Measurements from ENCODE around the gene ALOX12. TPM values are rescaled to one million over a fixed set of nuclear protein-coding genes. Genes with fewer than 3 reads are reported as not detected.

The ALOX12 gene
- total RNA-seq, 2 donors from 2014 or later, result not detected

DNA sequence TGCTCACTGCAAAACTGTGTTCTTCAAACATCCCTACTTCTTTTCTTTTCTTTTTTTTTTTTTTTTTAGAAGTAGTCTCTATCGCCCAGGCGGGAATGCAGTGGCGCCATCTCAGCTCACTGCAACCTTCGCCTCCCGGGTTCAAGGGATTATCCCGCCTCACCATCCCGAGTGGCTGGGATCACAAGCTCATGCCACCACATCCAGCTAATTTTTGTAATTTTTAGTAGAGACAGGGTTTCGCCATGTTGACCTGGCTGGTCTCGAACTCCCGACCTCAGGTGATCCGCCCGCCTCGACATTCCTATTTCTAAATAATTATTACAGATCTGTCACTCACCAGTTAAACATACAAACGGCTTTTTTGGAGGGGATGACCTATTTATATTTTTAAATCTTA lies 15.6 kb downstream of the ALOX12 start:
- no peak for ATAC-seq (replicated peaks)
- Mint-ChIP-seq H3K27me3 (no peaks in the 10 kb centered on the region), H3K9me3 (no peaks in the 10 kb centered on the region), H3K36me3 (ENCODE audit: low read depth) (peaks cover 83% of the 10 kb centered on the region), H3K27ac (peak overlapping the region; percentile 98), H3K4me3 (peak overlapping the region; percentile 99), H3K4me1 (peaks cover 24% of the 10 kb centered on the region)

DNA sequence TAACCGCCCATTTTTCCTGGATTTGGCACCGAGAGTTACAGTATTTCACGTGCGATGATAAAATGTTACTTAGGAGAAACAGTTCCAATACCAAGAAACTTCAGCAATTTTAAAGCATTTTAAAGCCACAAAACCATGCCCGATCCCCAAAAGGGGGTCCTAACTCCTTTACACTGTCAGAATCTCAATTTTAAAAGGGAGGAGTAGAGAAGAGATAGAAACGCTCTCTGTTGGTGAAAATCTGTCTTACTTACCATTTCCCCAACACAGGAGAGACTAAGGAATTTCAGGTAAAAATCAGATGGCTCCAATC lies 16.0 kb downstream of the ALOX12 start:
- ATAC-seq (replicated peaks), result no peak
- H3K36me3 Mint-ChIP-seq (ENCODE audit: low read depth), result peaks cover 83% of the 10 kb centered on the region
- H3K27ac Mint-ChIP-seq, result peak overlapping the region; percentile 98
- H3K4me1 Mint-ChIP-seq, result peaks cover 23% of the 10 kb centered on the region
- H3K9me3 Mint-ChIP-seq, result no peaks in the 10 kb centered on the region
- no peaks in the 10 kb centered on the region for H3K27me3 Mint-ChIP-seq
- peak overlapping the region; percentile 99 for H3K4me3 Mint-ChIP-seq

DNA sequence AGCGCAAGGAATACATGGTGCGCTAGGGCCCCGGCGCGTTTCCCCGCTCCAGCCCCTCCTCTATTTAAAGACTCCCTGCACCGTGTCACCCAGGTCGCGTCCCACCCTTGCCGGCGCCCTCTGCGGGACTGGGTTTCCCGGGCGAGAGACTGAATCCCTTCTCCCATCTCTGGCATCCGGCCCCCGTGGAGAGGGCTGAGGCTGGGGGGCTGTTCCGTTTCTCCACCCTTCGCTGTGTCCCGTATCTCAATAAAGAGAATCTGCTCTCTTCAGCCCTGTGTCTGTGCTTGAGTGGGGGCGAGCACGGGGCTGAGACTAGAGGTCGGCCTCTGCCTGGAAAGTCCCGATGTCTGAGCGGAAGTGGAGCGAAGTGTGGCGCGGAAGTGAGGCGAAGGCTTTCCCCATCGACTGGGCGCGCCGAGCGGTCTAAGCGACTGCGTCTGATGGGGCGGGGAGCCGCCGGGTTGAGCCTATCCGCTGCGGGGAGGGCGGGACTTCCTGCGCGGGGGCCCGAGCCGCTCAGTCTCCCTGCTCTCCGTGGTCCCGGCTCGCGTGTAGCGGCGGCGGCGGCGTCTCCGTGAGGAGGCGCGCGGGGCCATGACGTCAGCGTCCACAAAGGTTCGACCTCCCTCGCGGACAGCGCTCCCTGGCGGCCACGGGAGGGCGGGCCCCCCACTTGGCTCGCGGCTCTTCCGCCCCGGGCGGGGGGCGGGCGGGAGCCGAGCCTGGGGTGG lies 18.6 kb downstream of the ALOX12 start:
- ATAC-seq (replicated peaks), result peak; percentile 87
- H3K4me3 Mint-ChIP-seq, result peak overlapping the region; percentile 99
- H3K4me1 Mint-ChIP-seq, result peaks cover 27% of the 10 kb centered on the region
- H3K27me3 Mint-ChIP-seq, result no peaks in the 10 kb centered on the region
- no peaks in the 10 kb centered on the region for H3K9me3 Mint-ChIP-seq
- H3K36me3 Mint-ChIP-seq (ENCODE audit: low read depth), result peaks cover 76% of the 10 kb centered on the region
- H3K27ac Mint-ChIP-seq, result peak overlapping the region; percentile 98

DNA sequence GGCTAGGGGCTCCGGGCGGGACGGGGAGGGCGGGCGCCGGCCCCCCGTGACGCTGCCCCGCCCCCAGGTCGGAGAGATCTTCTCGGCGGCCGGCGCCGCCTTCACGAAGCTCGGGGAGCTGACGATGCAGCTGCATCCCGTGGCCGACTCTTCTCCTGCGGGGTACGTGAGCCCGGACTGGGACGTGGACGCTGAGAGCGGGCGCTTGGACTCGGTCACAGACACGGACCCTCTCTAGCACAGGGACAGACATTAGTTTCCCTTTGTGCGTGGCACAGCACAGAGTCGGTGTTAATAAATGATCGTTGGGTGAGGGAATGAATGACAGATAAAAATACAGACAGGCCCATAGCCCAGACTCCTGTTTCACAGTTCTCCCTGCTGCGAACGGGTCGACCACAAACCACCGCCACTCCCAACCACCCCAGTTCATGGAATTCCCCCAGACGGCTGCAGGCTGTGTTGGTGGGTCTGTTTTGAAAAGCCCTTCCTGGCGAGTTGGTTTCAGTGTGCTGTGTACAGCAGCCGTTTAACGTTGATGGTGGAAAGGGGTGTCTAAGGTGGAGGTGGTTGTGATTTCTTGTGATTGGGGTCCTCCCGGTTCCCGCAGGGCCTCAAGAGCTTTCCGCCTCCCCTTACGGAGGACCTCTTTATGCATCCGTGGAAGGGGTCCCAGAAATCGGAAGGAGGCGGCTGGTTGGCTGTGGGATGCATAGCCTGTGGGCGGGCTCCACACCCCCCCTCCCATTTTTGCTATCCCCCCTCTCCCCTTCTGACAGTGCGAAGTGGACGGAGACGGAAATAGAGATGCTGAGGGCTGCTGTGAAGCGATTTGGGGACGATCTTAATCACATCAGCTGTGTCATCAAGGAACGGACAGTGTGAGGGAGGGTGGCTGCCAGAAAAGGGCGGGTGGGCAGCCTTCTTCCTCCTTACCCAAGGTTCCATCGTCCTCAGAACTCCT lies 19.4 kb downstream of the ALOX12 start:
- peaks cover 67% of the 10 kb centered on the region for H3K36me3 Mint-ChIP-seq (ENCODE audit: low read depth)
- H3K9me3 Mint-ChIP-seq, result no peaks in the 10 kb centered on the region
- H3K27me3 Mint-ChIP-seq, result no peaks in the 10 kb centered on the region
- peak; percentile 52 for ATAC-seq (replicated peaks)
- H3K4me3 Mint-ChIP-seq, result peak overlapping the region; percentile 99
- peaks cover 19% of the 10 kb centered on the region for H3K4me1 Mint-ChIP-seq
- H3K27ac Mint-ChIP-seq, result peak overlapping the region; percentile 98

DNA sequence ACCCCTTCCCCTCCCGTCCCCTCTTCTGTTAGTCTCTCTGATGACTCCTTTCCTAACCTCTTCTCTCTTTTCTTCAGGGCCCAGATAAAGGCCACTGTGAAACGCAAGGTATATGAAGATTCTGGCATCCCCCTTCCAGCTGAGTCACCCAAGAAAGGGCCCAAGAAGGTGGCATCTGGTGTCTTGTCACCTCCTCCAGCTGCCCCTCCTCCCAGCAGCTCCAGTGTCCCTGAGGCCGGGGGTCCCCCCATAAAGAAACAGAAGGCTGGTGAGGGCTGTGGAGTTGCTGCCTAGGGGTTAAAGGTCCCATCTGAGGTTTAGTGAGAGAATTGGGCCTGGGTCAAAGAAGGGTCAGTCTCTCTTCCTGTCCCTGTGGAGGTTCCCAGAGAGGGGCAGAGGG lies 20.6 kb downstream of the ALOX12 start:
- H3K4me3 Mint-ChIP-seq, result peak overlapping the region; percentile 99
- peaks cover 10% of the 10 kb centered on the region for H3K4me1 Mint-ChIP-seq
- peak overlapping the region; percentile 98 for H3K27ac Mint-ChIP-seq
- H3K36me3 Mint-ChIP-seq (ENCODE audit: low read depth), result peaks cover 63% of the 10 kb centered on the region
- no peaks in the 10 kb centered on the region for H3K27me3 Mint-ChIP-seq
- no peaks in the 10 kb centered on the region for H3K9me3 Mint-ChIP-seq
- ATAC-seq (replicated peaks), result no peak

DNA sequence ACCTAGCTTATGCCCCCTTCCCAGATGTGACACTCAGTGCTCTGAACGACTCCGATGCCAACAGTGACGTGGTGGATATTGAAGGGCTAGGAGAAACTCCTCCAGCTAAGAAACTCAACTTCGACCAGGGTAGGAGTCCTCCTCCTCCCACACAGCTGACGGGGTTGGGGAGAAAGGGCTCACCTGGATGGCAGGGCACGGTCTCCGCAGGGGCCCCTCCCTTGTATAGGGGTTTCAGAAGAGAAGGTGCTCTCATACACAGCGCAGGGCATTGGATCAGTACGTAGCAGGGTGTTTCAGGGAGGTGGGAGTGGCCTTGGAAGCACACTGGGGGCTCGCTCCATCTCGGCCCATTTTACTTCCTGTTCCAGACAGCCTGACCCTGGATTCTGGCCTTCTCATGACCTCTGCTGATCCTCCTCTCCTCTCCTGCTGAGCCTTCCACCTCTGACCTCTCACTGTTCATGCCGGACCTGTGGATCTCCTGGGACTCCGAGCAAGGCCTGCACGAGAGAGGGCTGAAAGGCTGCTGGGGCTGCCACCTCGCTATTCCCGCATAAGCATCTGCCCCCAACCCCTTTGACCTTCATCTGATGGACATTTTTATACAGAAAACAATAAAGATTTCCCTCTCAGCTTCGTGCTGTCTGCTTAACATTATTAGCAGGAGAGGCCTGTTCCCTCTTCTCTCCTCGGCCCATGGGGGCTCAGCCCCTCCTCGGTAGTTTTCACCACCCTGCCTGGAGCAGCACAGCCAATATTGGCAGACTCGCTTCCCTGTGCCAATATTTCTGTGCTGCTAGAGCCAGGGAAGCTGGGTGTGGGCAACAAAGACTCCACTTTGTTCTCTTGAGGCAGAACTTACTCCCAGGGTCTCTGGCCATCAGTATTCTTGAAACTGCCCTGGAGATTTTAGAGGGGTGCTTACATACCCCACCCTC lies 21.3 kb downstream of the ALOX12 start:
- peak overlapping the region; percentile 99 for H3K4me3 Mint-ChIP-seq
- no peaks in the 10 kb centered on the region for H3K27me3 Mint-ChIP-seq
- no peak for ATAC-seq (replicated peaks)
- H3K4me1 Mint-ChIP-seq, result peaks cover 10% of the 10 kb centered on the region
- peak overlapping the region; percentile 98 for H3K27ac Mint-ChIP-seq
- H3K9me3 Mint-ChIP-seq, result no peaks in the 10 kb centered on the region
- H3K36me3 Mint-ChIP-seq (ENCODE audit: low read depth), result peaks cover 56% of the 10 kb centered on the region

- no peaks in the 10 kb centered on the region for H3K27me3 Mint-ChIP-seq
- peaks cover 49% of the 10 kb centered on the region for H3K36me3 Mint-ChIP-seq (ENCODE audit: low read depth)
- H3K4me1 Mint-ChIP-seq, result peaks cover 13% of the 10 kb centered on the region
- ATAC-seq (replicated peaks), result no peak
- no peaks in the 10 kb centered on the region for H3K9me3 Mint-ChIP-seq
- H3K4me3 Mint-ChIP-seq, result peak overlapping the region; percentile 99
- H3K27ac Mint-ChIP-seq, result peak overlapping the region; percentile 98
These were observed 22.0 kb downstream of the ALOX12 start for GRCh38 chr17:7017827-7018200.

GRCh38 chr17:7018331-7018964 lies 22.6 kb downstream of the ALOX12 start:
- Mint-ChIP-seq H3K27me3 (no peaks in the 10 kb centered on the region), H3K36me3 (ENCODE audit: low read depth) (peaks cover 43% of the 10 kb centered on the region), H3K4me1 (peaks cover 20% of the 10 kb centered on the region), H3K4me3 (peak overlapping the region; percentile 99), H3K9me3 (no peaks in the 10 kb centered on the region), H3K27ac (peak overlapping the region; percentile 98)
- no peak for ATAC-seq (replicated peaks)

- H3K36me3 Mint-ChIP-seq (ENCODE audit: low read depth), result peaks cover 34% of the 10 kb centered on the region
- ATAC-seq (replicated peaks), result no peak
- no peak overlapping the region for H3K27ac Mint-ChIP-seq
- H3K4me1 Mint-ChIP-seq, result peaks cover 21% of the 10 kb centered on the region
- no peak overlapping the region for H3K4me3 Mint-ChIP-seq
- no peaks in the 10 kb centered on the region for H3K27me3 Mint-ChIP-seq
- H3K9me3 Mint-ChIP-seq, result no peaks in the 10 kb centered on the region
These were observed 23.5 kb downstream of the ALOX12 start for GRCh38 chr17:7019367-7019766.

DNA sequence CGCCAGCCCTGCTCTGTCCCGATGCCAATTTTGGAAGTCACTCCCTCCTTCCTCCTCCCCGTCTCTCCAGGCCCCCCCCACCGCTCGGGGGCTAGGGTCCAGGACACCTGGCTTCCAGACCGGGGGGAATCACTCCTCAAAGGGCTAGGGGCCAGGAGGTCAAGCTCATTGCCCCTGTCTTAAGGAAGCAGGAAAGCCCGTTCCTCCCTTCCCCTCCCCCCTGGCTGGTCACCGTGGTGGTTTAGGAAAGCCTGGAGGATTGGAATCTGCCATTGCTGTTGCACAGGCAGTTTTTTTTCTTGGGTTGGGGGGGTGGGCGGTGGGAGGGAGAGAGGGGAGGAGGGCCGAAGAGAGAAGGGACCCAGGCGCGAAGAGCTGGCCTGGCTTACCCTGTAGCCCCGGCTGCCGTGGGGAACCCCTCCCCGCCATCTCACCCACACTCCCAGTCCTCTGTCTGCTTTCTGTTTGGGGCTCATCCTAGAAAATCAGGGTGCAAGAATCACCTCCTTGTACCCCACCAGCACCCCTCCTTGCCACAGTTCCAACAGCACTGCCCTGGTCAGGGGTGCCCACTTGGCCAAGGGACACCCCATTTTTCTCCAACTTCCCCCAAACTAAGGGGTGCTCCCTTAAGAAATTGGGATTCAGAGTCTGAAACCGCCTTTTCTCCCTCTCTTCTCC lies 24.1 kb downstream of the ALOX12 start:
- ATAC-seq (replicated peaks), result no peak
- no peak overlapping the region for H3K27ac Mint-ChIP-seq
- no peaks in the 10 kb centered on the region for H3K27me3 Mint-ChIP-seq
- H3K4me1 Mint-ChIP-seq, result peaks cover 21% of the 10 kb centered on the region
- peaks cover 30% of the 10 kb centered on the region for H3K36me3 Mint-ChIP-seq (ENCODE audit: low read depth)
- H3K4me3 Mint-ChIP-seq, result no peak overlapping the region
- H3K9me3 Mint-ChIP-seq, result no peaks in the 10 kb centered on the region

- H3K4me1 Mint-ChIP-seq, result peaks cover 21% of the 10 kb centered on the region
- ATAC-seq (replicated peaks), result no peak
- H3K36me3 Mint-ChIP-seq (ENCODE audit: low read depth), result peaks cover 19% of the 10 kb centered on the region
- no peaks in the 10 kb centered on the region for H3K9me3 Mint-ChIP-seq
- peak overlapping the region; percentile 46 for H3K27ac Mint-ChIP-seq
- peak overlapping the region; percentile 87 for H3K4me3 Mint-ChIP-seq
- no peaks in the 10 kb centered on the region for H3K27me3 Mint-ChIP-seq
These were observed 25.2 kb downstream of the ALOX12 start for GRCh38 chr17:7020894-7021664.

- peak; percentile 83 for ATAC-seq (replicated peaks)
- H3K4me1 Mint-ChIP-seq, result peaks cover 21% of the 10 kb centered on the region
- H3K36me3 Mint-ChIP-seq (ENCODE audit: low read depth), result peaks cover 8% of the 10 kb centered on the region
- peak overlapping the region; percentile 90 for H3K27ac Mint-ChIP-seq
- no peaks in the 10 kb centered on the region for H3K27me3 Mint-ChIP-seq
- no peaks in the 10 kb centered on the region for H3K9me3 Mint-ChIP-seq
- H3K4me3 Mint-ChIP-seq, result peak overlapping the region; percentile 87
These were observed 26.3 kb downstream of the ALOX12 start for GRCh38 chr17:7021993-7022778.

All from activated T-helper 17 cell treated with anti-CD3 and anti-CD28 coated beads, Interleukin-2, amount 50 U/mL, for 72 hours (primary cell).